IMR-90 (cell line): ENCODE results near the gene PMM2. TPM values are rescaled to one million over a fixed set of nuclear protein-coding genes. Genes with fewer than 3 reads are reported as not detected.

Experiments used
- ATAC-seq: fragments of 200-7000 bp; cut with Tn5 transposase; 2 replicates; pipeline ENCODE4 v1.9.1; 2020; ENCODE audit warnings: low read depth, mild to moderate bottlenecking, moderate library complexity
- BruUV-seq: library from RNA; stranded (reverse); fragments of 400-500 nt; replicated peaks from 2 replicates; lab custom pipeline; 2021; lab: Mats Ljungman, UMichigan
- CTCF ChIA-PET: fragments of 300-600 bp; formaldehyde crosslinking; extraction: SDS; loops from one replicate; lab custom pipeline; 2021; ENCODE audit warnings: antibody characterized with exemption; lab: Yijun Ruan, JAX
- POLR2A ChIA-PET: fragments of 300-600 bp; sonication (Branson Sonifier 250); formaldehyde crosslinking; loops from one replicate; lab custom pipeline; 2022; ENCODE audit warnings: antibody characterized with exemption; ENCODE audit not compliant: unreplicated experiment; lab: Charles Lee
- DNase-seq: peaks from one replicate; pipeline ENCODE4 v3.0.0; 2013
- H2AFZ ChIP-seq: replicated peaks from 2 replicates; pipeline ENCODE3; 2013; ENCODE audit warnings: low read length, mild to moderate bottlenecking; ENCODE audit not compliant: poor library complexity
- H2AK5ac ChIP-seq: 2 replicates; pipeline ENCODE4 v1.6.1; 2013; ENCODE audit warnings: low read depth, low read length, inconsistent platforms
- H2AK9ac ChIP-seq: replicated peaks from 2 replicates; pipeline ENCODE3; 2013; ENCODE audit warnings: mild to moderate bottlenecking, low read depth, low read length, moderate library complexity; ENCODE audit not compliant: poor library complexity
- H2BK120ac ChIP-seq: 2 replicates; pipeline ENCODE4 v1.6.1; 2013; ENCODE audit warnings: low read depth, low read length, inconsistent platforms
- H2BK15ac ChIP-seq: 3 replicates; pipeline ENCODE4 v1.6.1; 2013; ENCODE audit warnings: low read depth, low read length, inconsistent platforms
- H2BK20ac ChIP-seq: 2 replicates; pipeline ENCODE4 v1.6.1; 2013; ENCODE audit warnings: low read depth, mild to moderate bottlenecking, inconsistent platforms, low read length, moderate library complexity
- H2BK5ac ChIP-seq: 2 replicates; pipeline ENCODE4 v1.6.1; 2013; ENCODE audit warnings: mild to moderate bottlenecking, low read depth, low read length, inconsistent platforms; ENCODE audit not compliant: poor library complexity, severe bottlenecking
- H3K14ac ChIP-seq: replicated peaks from 2 replicates; pipeline ENCODE4 v1.6.1; 2013; ENCODE audit warnings: low read depth, low read length, inconsistent platforms
- H3K18ac ChIP-seq: 2 replicates; pipeline ENCODE4 v1.6.1; 2013; ENCODE audit warnings: low read depth, low read length, control low read depth
- H3K23ac ChIP-seq: 2 replicates; pipeline ENCODE4 v1.6.1; 2013; ENCODE audit warnings: low read depth, low read length, inconsistent platforms
- H3K27ac ChIP-seq: 2 replicates; pipeline ENCODE4 v1.5.1; 2013; ENCODE audit warnings: mild to moderate bottlenecking, control low read depth, low read length; ENCODE audit not compliant: insufficient read depth
- H3K27me3 ChIP-seq: 2 replicates; pipeline ENCODE4 v1.6.1; 2013; ENCODE audit warnings: low read length; ENCODE audit not compliant: control insufficient read depth, insufficient read depth
- H3K36me3 ChIP-seq: 2 replicates; pipeline ENCODE4 v1.6.1; 2013; ENCODE audit warnings: low read length, mixed read lengths; ENCODE audit not compliant: control insufficient read depth, insufficient read depth
- H3K4ac ChIP-seq: 2 replicates; pipeline ENCODE4 v1.6.1; 2013; ENCODE audit warnings: low read depth, low read length, inconsistent platforms
- H3K4me1 ChIP-seq: 2 replicates; pipeline ENCODE4 v1.6.1; 2013; ENCODE audit warnings: low read length, mixed read lengths; ENCODE audit not compliant: control insufficient read depth, insufficient read depth
- H3K4me2 ChIP-seq: 2 replicates; pipeline ENCODE4 v1.6.1; 2013; ENCODE audit warnings: low read depth, mild to moderate bottlenecking, control low read depth, low read length, moderate library complexity
- H3K4me3 ChIP-seq: 2 replicates; pipeline ENCODE4 v1.5.1; 2013; ENCODE audit warnings: low read depth, mild to moderate bottlenecking, control low read depth, low read length, moderate library complexity; ENCODE audit not compliant: insufficient read depth
- H3K56ac ChIP-seq: 2 replicates; pipeline ENCODE4 v1.6.1; 2013; ENCODE audit warnings: low read length, inconsistent platforms; ENCODE audit not compliant: insufficient read depth; ENCODE audit errors: extremely low read depth
- H3K79me1 ChIP-seq, 2 experiments: 2 replicates each; pipeline ENCODE4 v1.6.1; 2013; ENCODE audit warnings: low read length in 2 of 2, inconsistent platforms in 1 of 2, low read depth in 1 of 2
- H3K9ac ChIP-seq: 2 replicates; pipeline ENCODE4 v1.6.1; 2013; ENCODE audit warnings: low read depth, low read length, control low read depth
- H3K9me1 ChIP-seq: 2 replicates; pipeline ENCODE4 v1.6.1; 2013; ENCODE audit warnings: low read length, inconsistent platforms; ENCODE audit not compliant: insufficient read depth
- H3K9me3 ChIP-seq: 2 replicates; pipeline ENCODE4 v1.6.1; 2013; ENCODE audit warnings: low read length; ENCODE audit not compliant: control insufficient read depth, insufficient read depth
- H4K20me1 ChIP-seq: 2 replicates; pipeline ENCODE4 v1.6.1; 2013; ENCODE audit warnings: low read length, inconsistent platforms; ENCODE audit not compliant: insufficient read depth
- H4K5ac ChIP-seq: 2 replicates; pipeline ENCODE4 v1.6.1; 2013; ENCODE audit warnings: mild to moderate bottlenecking, low read depth, low read length, control low read depth
- H4K8ac ChIP-seq, 2 experiments: 2 replicates each; pipeline ENCODE4 v1.6.1; 2013; ENCODE audit warnings: low read depth in 2 of 2, low read length in 2 of 2, control low read depth in 1 of 2, inconsistent platforms in 1 of 2
- H4K91ac ChIP-seq: 2 replicates; pipeline ENCODE4 v1.6.1; 2013; ENCODE audit warnings: low read depth, low read length, inconsistent platforms; ENCODE audit not compliant: insufficient read depth
- BHLHE40 ChIP-seq: fragments of 150-350 bp; IDR thresholded peaks from 2 replicates; pipeline ENCODE4 v1.6.1; 2016; ENCODE audit warnings: mild to moderate bottlenecking, low read depth, low read length
- CEBPB ChIP-seq: IDR thresholded peaks from 2 replicates; pipeline ENCODE4 v1.6.1; 2012; ENCODE audit warnings: low read depth, low read length, improper control_type of control experiment
- CTCF ChIP-seq: conservative IDR thresholded peaks from 2 replicates; pipeline ENCODE4 v1.5.1; 2012; ENCODE audit warnings: mild to moderate bottlenecking, low read depth, low read length, improper control_type of control experiment
- ELK1 ChIP-seq: fragments of 150-350 bp; IDR thresholded peaks from 2 replicates; pipeline ENCODE4 v1.6.1; 2016; ENCODE audit warnings: low read depth, mild to moderate bottlenecking, low read length, moderate library complexity, borderline replicate concordance
- MAZ ChIP-seq: IDR thresholded peaks from 2 replicates; pipeline ENCODE4 v1.6.1; 2012; ENCODE audit warnings: low read depth, mild to moderate bottlenecking, low read length, improper control_type of control experiment, moderate library complexity, borderline replicate concordance
- POLR2A ChIP-seq: IDR thresholded peaks from 2 replicates; pipeline ENCODE4 v1.6.1; 2012; ENCODE audit warnings: mild to moderate bottlenecking, low read depth, low read length
- RAD21 ChIP-seq: IDR thresholded peaks from 2 replicates; pipeline ENCODE4 v1.6.1; 2012; ENCODE audit warnings: low read length, improper control_type of control experiment
- RCOR1 ChIP-seq: IDR thresholded peaks from 2 replicates; pipeline ENCODE4 v1.6.1; 2012; ENCODE audit warnings: mild to moderate bottlenecking, low read length, improper control_type of control experiment; ENCODE audit not compliant: insufficient replicate concordance
- RFX5 ChIP-seq: IDR thresholded peaks from 2 replicates; pipeline ENCODE4 v1.8.0; 2012; ENCODE audit warnings: low read depth, mild to moderate bottlenecking, low read length, moderate library complexity
- SMC3 ChIP-seq: fragments of 150-350 bp; IDR thresholded peaks from 2 replicates; pipeline ENCODE4 v1.6.1; 2016; ENCODE audit warnings: low read depth, mild to moderate bottlenecking, antibody characterized with exemption, low read length, moderate library complexity
- USF2 ChIP-seq: fragments of 150-350 bp; IDR thresholded peaks from 2 replicates; pipeline ENCODE4 v1.6.1; 2017; ENCODE audit warnings: mild to moderate bottlenecking, antibody characterized with exemption, low read length, low read depth
- WGBS, 2 experiments: methylation state at CpG; one replicate each; pipeline versions ENCODE4 v1.1.5 to v1.1.7; 2013; ENCODE audit warnings: missing lambda C conversion rate in 2 of 2; ENCODE audit not compliant: insufficient read length in 1 of 2; ENCODE audit errors: extremely low coverage in 2 of 2; 5-methylcytosine and 5-hydroxymethylcytosine counted together
- dilution Hi-C: fragments of 300-500 bp; cut with HindIII; formaldehyde crosslinking; loops from one replicate; pipeline ENCODE4 v1.14.3; 2018; ENCODE audit warnings: low sequenced_read_pairs; ENCODE audit not compliant: unreplicated experiment
- in situ Hi-C: fragments of 300-500 bp; cut with MboI; formaldehyde crosslinking; loops from 3 replicates; pipeline ENCODE4 v1.14.3; 2019; ENCODE audit warnings: low sequenced_read_pairs, inconsistent platforms, mixed read lengths
- intact Hi-C: fragments of 100-400 bp; cut with micrococcal nuclease; formaldehyde crosslinking; loops from 2 replicates; pipeline ENCODE4 v1.10.0; 2022
- polyA plus RNA-seq, 3 experiments: library from polyadenylated mRNA; depleted of rRNA; stranded (reverse); fragments of >200 nt; gene quantifications; 2 replicates each; pipeline ENCODE4 v1.2.3, GENCODE V29; 2012; ENCODE audit warnings: low replicate concordance in 1 of 3
- total RNA-seq: library from RNA; depleted of rRNA; stranded (reverse); fragments of >200 nt; gene quantifications from 2 replicates; pipeline ENCODE4 v1.2.3, GENCODE V29; 2012

The PMM2 gene
- total and polyA plus RNA-seq, 2 of the 4 experiments (the other 2 are of a cell fraction): 25.8 to 38.9 TPM

- Histone ChIP-seq H3K4me1 (no peaks in the 10 kb centered on the region), H4K91ac (no peak overlapping the region), H3K18ac (no peak overlapping the region), H3K56ac (no peak overlapping the region), H3K79me1 (peaks cover 25 to 37% of the 10 kb centered on the region in 2 experiments), H3K36me3 (peaks cover 64% of the 10 kb centered on the region), H2BK20ac (no peak overlapping the region), H2BK120ac (no peak overlapping the region), H3K27me3 (no peaks in the 10 kb centered on the region), H3K23ac (no peak overlapping the region), H3K27ac (no peak overlapping the region), H3K4me2 (no peak overlapping the region), H2AK9ac (no peak overlapping the region), H3K9ac (no peak overlapping the region), H2BK5ac (no peak overlapping the region), H4K20me1 (peaks cover 3% of the 10 kb centered on the region; the same call in 1 of the 2 replicates), H2BK15ac (no peak overlapping the region), H2AFZ (no peak overlapping the region), H4K5ac (no peak overlapping the region), H3K4me3 (no peak overlapping the region), H3K9me3 (no peaks in the 10 kb centered on the region), H3K14ac (no peak overlapping the region), H2AK5ac (no peak overlapping the region), H3K9me1 (no peaks in the 10 kb centered on the region), H4K8ac (no peak overlapping the region), H3K4ac (no peak overlapping the region)
- 100% methylated on average over 1 of the region's 3 CpGs; no CpG with 5 or more reads in 1 of the 2 experiments for WGBS, 2 experiments
- TF ChIP-seq RAD21 (no peak), MAZ (no peak), CEBPB (no peak), USF2 (no peak), RCOR1 (no peak), POLR2A (no peak), CTCF (no peak), SMC3 (no peak), BHLHE40 (no peak), ELK1 (no peak), RFX5 (no peak)
- DNase-seq (no peak), ATAC-seq (no peak)
- in situ Hi-C loops (no loop called here), dilution Hi-C loops (no loop called here), intact Hi-C loops (no loop called here)
- ChIA-PET CTCF (interaction anchor here (0.7 to 1.0 kb wide), 2 partner anchors 110 to 1564 kb away, joined by 3 read pairs; no protein-coding TSS in a partner anchor), POLR2A (no interaction called here)
- BruUV-seq: no TSS peak
These were observed 101.2 kb downstream of the PMM2 start for GRCh38 chr16:8898660-8899318.
